Inferior parietal cortex (tissue), 1 donor: ENCODE measurements around the gene TAF1.
"Not testable (repeated sequence)": the region's sequence is repeated elsewhere in the genome, so short reads cannot be mapped to it uniquely, and the experiment has no call there.

Experiments used
- DNase-seq: peaks from one replicate; pipeline ENCODE4 v3.0.0-alpha.2; 2016; ENCODE audit errors: extremely low spot score

Gene TAF1

GRCh38 chrX:71439420-71439819 is 73.3 kb downstream of the TAF1 start:
- no peak for DNase-seq

GRCh38 chrX:71439896-71440295 is 73.7 kb downstream of the TAF1 start:
- no peak for DNase-seq

DNA sequence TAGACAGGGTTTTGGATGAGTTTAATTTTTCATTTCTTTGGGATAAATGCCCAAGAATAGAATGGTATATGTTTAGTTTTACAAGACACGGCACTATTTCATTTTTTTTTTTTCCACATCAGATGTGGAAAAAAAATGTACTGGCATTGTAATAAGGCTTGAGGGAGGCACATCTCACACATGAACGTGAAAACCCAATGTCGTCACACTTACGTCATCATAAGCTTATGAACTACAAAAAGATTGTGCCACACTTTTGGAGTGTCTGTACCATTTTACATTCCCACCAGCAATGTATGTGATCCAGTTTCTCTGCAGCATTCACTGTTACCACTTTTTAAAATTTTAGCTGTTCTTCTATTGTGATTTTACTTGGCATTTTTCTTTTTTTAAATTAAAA is 74.2 kb downstream of the TAF1 start:
- DNase-seq: no peak

- DNase-seq: not testable (repeated sequence)
These were observed 75.7 kb downstream of the TAF1 start for GRCh38 chrX:71441809-71442208.

- no peak for DNase-seq
These were observed 84.4 kb downstream of the TAF1 start for GRCh38 chrX:71450433-71451106.

- DNase-seq: not testable (repeated sequence)
These were observed 85.4 kb downstream of the TAF1 start for GRCh38 chrX:71451518-71451917.

GRCh38 chrX:71453056-71453455 is 86.9 kb downstream of the TAF1 start:
- DNase-seq: no peak

DNA sequence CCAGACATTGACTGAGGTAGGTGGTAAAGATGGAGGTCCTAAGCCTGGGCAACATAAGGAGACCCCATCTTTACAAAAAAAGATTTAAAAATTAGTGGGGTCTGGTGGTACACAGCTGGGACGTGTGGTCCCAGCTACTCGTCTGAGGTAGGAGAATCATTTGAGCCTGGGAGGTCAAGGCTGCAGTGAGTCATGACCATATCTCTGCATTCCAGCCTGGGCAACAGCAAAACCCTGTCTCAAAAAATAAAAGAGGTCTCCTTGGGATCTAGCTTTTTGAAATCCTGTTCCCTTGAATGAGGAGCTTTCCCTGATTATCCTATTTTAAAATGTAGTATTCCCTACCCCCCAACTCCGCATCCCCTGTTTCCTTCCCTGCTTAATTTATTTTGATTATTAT is 88.1 kb downstream of the TAF1 start:
- no peak for DNase-seq

- DNase-seq: no peak
These were observed 92.7 kb downstream of the TAF1 start for GRCh38 chrX:71458866-71459265.

DNA sequence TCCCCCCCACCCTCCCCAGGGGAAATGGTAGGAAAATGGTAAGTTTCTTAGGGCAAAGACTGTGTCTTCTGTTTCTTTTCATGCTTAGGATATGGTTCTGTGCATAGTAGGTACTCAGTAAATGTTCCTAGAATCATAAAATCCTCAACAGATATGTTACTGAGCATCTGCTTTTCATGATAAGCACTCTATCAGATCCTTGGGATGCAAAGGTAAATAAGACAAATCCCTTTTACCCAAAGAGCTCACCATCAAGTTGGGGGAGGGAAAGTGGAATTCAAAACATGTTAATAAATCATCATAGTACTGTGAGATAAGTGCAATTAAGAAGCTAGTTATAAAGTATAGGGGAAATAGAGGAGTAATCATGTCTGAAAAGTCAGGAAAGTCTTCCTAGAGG is 98.8 kb downstream of the TAF1 start:
- no peak for DNase-seq

DNA sequence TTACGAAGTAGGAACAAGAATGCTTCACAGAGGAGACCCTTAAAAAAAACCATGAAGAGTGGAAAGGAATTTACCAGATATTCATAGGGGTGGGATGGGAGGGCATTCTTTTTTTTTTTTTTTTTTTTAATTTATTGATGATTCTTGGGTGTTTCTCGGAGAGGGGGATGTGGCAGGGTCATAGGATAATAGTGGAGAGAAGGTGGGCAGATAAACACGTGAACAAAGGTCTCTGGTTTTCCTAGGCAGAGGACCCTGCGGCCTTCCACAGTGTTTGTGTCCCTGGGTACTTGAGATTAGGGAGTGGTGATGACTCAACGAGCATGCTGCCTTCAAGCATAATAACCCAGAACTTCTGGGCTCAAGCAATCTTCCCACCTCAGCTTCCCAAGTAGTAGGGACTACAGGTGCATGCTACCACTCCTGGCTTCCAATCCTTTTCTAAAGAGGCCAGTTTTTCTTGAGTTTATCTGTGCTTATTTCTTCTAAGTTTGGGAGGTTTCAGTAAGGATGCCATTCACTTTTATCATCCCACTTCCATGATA is 100.9 kb downstream of the TAF1 start:
- no peak for DNase-seq

DNA sequence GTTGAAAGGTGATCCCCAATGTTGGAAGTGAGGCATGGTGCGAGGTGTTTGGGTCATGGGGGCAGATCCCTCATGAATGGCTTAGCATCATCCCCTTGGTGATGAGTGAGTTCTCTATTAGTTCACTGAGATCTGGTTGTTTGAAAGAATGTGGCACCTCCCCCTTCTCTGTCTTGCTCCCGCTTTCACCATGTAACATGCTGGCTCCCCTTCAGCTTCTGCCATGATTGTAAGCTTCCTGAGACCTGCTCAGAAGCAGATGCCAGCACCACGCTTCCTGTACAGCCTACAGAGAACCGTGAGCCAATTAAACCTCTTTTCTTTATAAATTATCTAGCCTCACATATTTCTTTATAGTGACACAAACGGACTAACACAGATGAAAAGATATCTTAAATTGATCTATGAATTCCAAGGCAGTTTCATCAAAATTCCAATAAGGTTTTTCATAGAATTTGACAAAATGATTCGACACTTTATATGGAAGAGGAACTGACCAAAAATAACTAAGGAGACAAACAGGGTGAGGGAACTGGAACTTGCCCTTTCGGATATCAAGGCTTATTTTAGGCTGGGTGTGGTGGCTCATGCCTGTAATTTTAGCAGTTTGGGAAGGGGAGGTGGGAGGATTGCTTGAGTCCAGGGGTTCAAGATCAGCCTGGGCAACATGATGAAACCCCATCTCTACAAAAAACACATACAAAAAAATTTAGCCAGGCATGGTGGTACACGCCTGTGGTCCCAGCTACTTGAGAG is 109.8 kb downstream of the TAF1 start:
- no peak for DNase-seq

GRCh38 chrX:71482228-71482958 is 116.2 kb downstream of the TAF1 start:
- DNase-seq: no peak

DNA sequence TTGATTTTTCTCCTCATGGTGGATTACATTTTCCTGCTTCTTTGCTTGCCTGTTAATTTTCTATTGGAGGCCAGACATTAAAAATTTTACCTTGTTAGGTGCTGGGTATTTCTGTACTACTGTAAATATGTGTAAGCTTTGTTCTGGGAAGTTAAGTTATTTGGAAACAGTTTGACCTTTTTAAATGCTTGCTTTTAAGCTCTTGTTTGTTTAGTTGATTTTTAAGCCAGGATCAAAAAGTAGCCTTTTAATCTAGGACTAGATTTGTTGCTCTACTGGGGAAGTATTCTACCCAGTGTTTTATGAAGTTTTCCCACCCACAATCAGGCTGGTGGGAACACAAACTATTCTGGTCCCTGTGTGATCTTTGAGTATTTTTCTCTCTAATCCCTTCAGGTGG is 121.7 kb downstream of the TAF1 start:
- DNase-seq: no peak

DNA sequence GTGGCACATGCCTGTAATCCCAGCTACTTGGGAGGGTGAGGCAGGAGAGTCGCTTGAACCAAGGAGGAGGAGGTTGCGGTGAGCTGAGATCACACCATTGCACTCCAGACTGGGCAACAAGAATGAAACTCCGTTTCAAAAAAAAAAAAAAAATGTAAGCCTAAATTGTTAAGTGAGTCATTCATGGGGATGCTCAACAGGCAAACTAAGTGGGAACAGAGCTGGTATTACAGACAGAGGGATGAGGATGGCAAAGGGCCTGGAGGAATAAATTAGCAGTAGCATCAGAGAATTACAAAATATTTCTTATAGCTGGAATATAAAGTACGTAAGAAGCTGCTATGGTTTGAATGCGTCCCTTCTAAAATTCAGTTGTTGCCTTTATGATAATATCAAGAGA is 123.4 kb downstream of the TAF1 start:
- no peak for DNase-seq

GRCh38 chrX:71492231-71493065 is 126.3 kb downstream of the TAF1 start:
- DNase-seq: no peak

- DNase-seq: no peak
These were observed 127.0 kb downstream of the TAF1 start for GRCh38 chrX:71493111-71493613.

DNA sequence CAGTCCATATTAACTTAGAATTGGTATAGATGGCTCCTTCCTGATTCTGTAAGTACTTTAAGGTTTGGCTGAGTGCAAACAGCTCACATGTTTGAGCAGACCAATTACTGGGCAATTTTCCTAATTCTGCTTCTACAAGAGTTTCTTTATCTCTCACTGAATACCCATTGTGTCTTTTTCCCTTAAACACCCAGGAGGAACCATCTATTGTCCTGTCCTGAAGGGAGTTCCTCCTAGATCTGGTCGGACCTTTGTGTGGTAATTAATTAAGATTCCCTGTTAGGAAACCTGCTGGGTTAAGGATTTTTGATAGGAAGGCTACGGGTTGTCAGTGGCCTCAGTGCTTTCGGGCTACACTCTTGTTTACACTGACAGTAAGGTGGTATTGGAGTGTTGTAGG is 129.8 kb downstream of the TAF1 start:
- not testable (repeated sequence) for DNase-seq

DNA sequence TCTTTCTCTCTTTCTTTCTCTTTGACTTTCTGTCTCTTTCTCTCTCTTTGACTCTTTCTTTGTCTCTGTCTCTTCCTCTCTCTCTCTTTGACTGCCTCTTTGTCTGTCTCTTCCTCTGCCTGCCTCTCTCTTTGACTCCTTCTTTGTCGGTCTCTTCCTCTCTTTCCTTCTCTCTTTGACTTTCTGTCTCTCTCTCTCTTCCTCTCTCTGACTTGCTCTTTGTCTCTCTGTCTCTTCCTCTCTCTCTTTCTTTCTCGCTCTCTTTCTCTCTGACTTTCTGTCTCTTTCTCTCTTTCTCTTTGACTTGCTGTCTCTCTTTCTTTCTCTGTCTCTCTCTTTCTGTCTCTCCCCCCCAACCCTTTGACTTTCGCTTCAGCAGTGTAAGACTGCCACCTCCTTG is 130.3 kb downstream of the TAF1 start:
- DNase-seq: no peak

DNA sequence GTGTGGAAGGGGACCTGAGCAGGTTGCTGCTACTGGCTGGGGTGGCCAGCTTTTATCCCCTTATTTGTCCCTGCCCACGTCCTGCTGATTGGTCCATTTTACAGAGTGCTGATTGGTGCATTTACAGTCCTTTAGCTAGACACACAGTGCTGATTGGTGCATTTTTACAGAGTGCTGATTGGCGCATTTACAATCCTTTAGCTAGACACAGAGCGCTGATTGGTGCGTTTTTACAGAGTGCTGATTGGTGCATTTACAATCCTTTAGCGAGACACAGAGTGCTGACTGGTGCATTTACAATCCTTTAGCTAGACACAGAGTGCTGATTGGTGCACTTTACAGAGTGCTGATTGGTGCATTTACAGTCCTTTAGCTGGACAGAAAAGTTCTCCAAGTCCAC is 135.9 kb downstream of the TAF1 start:
- DNase-seq: not testable (repeated sequence)

DNA sequence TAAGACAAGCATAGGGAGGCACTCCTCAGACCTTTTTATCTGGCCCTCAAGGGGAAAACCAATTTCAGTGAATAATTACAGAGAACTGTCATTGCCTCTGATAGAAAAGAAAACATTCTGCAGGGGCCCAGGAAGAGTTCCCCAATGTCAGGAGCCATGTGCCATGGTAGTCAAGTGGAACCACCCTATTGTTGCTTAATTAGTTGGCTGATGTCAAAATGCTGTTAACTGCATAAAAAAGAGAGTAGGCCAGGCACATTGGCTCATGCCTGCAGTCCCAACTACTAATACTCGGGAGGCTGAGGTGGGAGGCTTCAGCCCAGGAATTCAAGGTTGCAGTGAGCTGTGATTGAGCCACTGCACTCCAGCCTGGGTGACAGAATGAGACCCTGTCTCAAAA is 138.2 kb downstream of the TAF1 start:
- no peak for DNase-seq
